Activated naive CD4-positive, alpha-beta T cell treated with anti-CD3 and anti-CD28 coated beads, Interleukin-2, amount 50 U/mL, for 72 hours (primary cell): ENCODE measurements around the gene CRELD2. TPM values are rescaled to one million over a fixed set of nuclear protein-coding genes. Genes with fewer than 3 reads are reported as not detected.

Experiments
- ATAC-seq, 2 donors: fragments of 150-1000 bp; cut with Tn5 transposase; 2 replicates each; pipeline ENCODE4 v1.10.0; 2021; ENCODE audit warnings: mild to moderate bottlenecking in 2 of 2, moderate library complexity in 2 of 2
- DNase-seq, 2 donors: peaks; one replicate each; pipeline ENCODE4 v3.0.0; 2021 to 2022; ENCODE audit warnings: low spot score in 2 of 2
- H3K27ac Mint-ChIP-seq, 2 donors: one replicate each; pipeline ENCODE4 v1.8.0; 2022; ENCODE audit warnings: mild to moderate bottlenecking in 2 of 2, mixed read lengths in 2 of 2
- H3K36me3 Mint-ChIP-seq, 2 donors: one replicate each; pipeline ENCODE4 v1.8.0; 2022; ENCODE audit warnings: mixed read lengths in 2 of 2
- H3K9me3 Mint-ChIP-seq, 2 donors: one replicate each; pipeline ENCODE4 v1.8.0; 2022; ENCODE audit warnings: mixed read lengths in 2 of 2
- total RNA-seq, 2 donors: library from RNA; stranded (reverse); gene quantifications; one replicate each; pipeline ENCODE4 v1.2.3, GENCODE V29; 2022

The CRELD2 gene
- total RNA-seq, 2 donors from 2014 or later: 19.1 to 31.0 TPM

DNA sequence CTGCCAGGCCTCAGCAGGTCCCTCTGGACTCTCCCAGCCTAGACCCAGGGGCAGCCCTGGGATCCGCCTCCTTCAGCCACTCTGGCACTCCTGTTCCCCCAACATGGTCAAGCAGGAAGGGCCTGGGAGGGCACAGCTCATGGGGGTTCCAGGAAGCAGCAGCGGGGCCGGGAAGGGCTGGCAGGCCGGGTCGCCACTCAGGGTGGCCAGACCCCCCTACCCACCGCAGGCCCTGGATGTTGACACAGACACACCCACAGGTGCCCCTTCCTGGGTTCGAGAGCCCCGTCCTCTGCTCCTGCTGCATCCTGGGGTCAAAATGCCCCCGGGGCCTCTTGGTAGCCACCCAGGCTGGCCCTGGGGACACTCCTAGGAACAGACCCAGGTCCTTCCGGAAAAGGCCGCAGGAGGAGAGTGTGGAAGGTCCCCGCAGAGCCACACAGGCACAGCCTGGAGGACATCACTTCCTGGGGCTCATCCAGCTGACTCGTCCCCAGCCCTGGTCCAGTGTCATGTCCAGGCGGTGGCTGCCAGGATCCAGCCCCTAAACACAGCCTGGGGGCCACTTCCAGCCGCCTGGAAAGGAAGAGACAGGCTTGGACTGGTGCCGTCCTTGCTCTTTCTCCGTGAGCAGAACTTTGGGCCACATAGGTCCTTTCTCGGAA, 35.4 kb downstream of the CRELD2 start:
- no peaks in the 10 kb centered on the region for H3K36me3 Mint-ChIP-seq
- H3K9me3 Mint-ChIP-seq: no peaks in the 10 kb centered on the region
- no peak overlapping the region for H3K27ac Mint-ChIP-seq
- ATAC-seq: no peak
- no peak for DNase-seq

- DNase-seq (no peak), ATAC-seq (no peak)
- H3K36me3 Mint-ChIP-seq: no peaks in the 10 kb centered on the region
- no peak overlapping the region for H3K27ac Mint-ChIP-seq
- no peaks in the 10 kb centered on the region for H3K9me3 Mint-ChIP-seq
These were observed 35.9 kb downstream of the CRELD2 start for GRCh38 chr22:49954354-49954753.

DNA sequence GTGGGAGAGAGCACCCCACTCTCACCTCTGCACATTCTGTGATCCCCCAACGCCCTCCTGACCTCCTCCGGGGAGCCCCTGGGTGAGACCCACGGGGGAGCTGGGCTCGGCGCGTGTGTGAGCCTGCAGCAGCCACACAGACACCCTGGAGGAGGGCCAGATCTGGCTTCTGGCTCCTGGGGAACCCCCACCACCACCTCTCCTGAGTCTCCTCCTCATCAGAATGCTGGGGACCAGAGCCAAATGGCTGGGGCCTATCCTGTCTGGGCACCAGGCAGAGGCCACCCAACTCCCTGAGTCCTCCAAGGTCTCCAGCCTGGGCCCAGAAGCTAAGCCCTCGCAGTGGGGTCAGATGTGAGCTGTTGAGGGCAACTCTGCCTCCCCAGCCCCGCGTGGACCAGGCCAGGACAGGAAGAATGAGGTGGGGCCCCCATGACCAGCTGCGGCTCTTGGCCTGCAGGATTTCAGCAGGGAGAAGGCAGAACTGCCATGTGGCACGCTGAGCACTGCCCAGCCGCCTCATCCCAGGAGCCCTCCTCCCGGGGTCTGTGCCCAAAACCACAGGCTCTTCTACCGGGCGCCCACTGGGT, 36.7 kb downstream of the CRELD2 start:
- Mint-ChIP-seq H3K36me3 (no peaks in the 10 kb centered on the region), H3K9me3 (no peaks in the 10 kb centered on the region), H3K27ac (no peak overlapping the region)
- DNase-seq: no peak
- ATAC-seq: no peak

- no peaks in the 10 kb centered on the region for H3K36me3 Mint-ChIP-seq
- peak overlapping the region in 1 of 2 donors; percentile 15 for H3K27ac Mint-ChIP-seq
- H3K9me3 Mint-ChIP-seq: no peaks in the 10 kb centered on the region
- ATAC-seq (no peak), DNase-seq (no peak)
These were observed 37.4 kb downstream of the CRELD2 start for GRCh38 chr22:49955581-49956417.

DNA sequence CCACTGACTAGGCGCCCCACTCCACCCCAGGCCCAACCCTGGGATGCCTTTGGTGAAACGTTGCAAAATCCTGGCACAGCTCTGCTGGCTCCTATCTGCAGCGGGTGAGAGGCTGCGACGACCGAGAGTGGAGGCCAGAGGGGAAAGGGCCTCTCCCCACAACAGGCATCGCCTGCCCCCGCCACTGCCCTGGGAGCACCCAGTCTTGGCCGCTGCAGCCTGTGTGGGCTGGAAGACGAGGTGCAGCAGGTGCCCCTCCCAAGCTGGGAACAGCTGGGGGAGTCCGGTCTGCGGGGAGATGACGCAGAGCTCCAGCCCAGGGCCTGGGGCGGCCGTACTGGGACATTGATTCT, 38.0 kb downstream of the CRELD2 start:
- DNase-seq (no peak), ATAC-seq (no peak)
- Mint-ChIP-seq H3K27ac (peak overlapping the region in 1 of 2 donors; percentile 15), H3K36me3 (peaks cover under 1 to 1% of the 10 kb centered on the region in 2 donors), H3K9me3 (no peaks in the 10 kb centered on the region)

DNA sequence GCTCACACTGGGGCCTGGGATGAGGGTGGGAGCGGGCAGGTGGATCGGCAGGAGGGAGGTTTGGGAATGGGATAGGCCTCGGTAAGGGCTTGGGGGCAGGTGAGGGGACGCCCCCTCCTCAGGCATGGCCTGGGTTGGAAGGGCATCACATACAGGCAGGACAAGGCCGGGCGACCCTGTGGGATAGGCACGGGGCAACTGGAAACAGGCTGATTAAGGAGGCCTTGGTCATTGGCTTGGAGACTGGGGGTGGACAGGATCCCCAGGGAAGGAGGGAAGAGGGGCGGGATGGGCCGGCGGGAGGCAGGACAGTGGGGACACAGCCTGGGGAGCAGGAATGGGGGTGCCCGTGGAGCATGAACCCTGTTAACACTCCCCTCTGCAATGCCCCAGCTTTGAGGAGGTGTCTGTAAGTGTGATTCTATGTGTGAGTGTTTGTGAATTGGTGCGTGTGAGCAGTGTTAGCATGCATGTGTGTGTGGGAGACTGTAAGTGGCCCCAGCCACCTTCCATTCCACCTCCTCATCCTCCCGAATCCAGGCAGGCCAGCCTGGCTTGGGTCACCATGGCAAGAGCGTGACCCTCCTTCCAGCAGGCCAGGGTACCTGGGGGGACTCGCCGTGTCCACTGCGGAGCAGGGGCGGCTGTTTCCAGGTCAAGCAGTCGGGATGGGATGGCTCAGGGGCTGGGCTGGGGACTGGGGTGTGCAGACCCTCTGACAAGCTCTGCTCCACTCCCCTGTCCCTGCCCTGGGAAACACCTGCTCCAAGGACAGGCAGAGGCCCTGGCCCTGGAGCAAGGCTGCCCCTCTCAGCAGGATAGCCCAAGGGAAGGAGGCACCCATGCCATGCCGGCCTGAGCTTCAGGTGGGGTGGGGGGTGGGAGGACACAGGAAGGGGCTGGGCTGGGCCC, 38.7 kb downstream of the CRELD2 start:
- H3K36me3 Mint-ChIP-seq: peaks cover 6 to 7% of the 10 kb centered on the region in 2 donors
- H3K27ac Mint-ChIP-seq: peak overlapping the region; percentile 15 to 40
- no peaks in the 10 kb centered on the region for H3K9me3 Mint-ChIP-seq
- no peak for DNase-seq
- no peak for ATAC-seq

GRCh38 chr22:49957826-49958365, 39.5 kb downstream of the CRELD2 start:
- Mint-ChIP-seq H3K9me3 (no peaks in the 10 kb centered on the region), H3K27ac (peak overlapping the region in 1 of 2 donors; percentile 95), H3K36me3 (peaks cover 7 to 12% of the 10 kb centered on the region in 2 donors)
- DNase-seq (no peak), ATAC-seq (no peak)

DNA sequence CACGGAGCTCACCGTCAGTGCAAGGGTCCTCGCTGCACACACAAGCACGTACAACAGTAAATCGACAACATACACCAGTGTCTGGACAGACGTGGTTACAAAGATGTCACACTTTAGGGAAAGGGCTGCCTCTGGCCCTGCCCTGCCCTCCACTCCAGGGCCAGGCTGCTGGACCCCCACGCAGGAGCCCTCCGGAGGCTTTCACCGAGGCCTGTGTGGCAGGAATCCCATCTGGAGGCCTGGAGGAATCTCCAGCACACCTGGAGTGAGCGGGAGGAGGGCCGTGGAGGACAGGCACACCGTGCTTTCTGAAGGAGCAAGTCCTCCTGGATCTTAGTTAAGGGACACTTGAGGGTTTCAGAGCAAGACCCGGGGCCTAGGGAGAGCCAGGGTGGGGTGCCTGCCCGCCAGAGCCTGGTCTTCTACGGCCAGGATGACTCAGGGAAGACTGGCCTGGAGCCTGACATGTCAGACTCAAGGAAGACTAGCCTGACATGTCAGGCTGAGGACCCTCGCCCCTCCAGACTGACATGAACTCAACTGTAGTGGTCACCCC, 40.0 kb downstream of the CRELD2 start:
- Mint-ChIP-seq H3K27ac (peak overlapping the region in 1 of 2 donors; percentile 95), H3K36me3 (peaks cover 12 to 18% of the 10 kb centered on the region in 2 donors), H3K9me3 (no peaks in the 10 kb centered on the region)
- no peak for DNase-seq
- no peak for ATAC-seq

- no peak for DNase-seq
- ATAC-seq: no peak
- no peaks in the 10 kb centered on the region for H3K9me3 Mint-ChIP-seq
- peaks cover 19 to 25% of the 10 kb centered on the region in 2 donors for H3K36me3 Mint-ChIP-seq
- peak overlapping the region; percentile 77 to 95 for H3K27ac Mint-ChIP-seq
These were observed 40.7 kb downstream of the CRELD2 start for GRCh38 chr22:49958931-49959781.

DNA sequence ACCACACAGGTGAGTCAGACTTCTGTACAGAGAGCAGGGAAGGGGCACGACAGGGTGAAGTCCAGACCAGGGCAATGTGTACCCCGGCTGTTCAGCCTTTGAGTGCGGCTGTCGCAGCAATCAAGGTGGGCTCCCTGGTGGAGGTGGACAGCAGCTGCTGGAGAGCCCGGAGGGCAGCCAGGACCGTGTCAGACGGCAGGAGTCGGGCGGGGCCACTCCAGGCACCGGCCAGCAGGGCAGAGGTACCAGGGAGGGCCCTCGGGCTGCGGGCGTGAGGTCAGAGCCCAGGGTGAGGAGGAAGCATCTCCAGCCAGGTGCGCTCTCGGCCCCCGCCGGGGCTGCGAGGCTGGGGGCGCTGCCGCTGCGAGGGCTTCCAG, 41.3 kb downstream of the CRELD2 start:
- ATAC-seq: peak in 1 of 2 donors; percentile 49
- peaks cover 19 to 25% of the 10 kb centered on the region in 2 donors for H3K36me3 Mint-ChIP-seq

DNA sequence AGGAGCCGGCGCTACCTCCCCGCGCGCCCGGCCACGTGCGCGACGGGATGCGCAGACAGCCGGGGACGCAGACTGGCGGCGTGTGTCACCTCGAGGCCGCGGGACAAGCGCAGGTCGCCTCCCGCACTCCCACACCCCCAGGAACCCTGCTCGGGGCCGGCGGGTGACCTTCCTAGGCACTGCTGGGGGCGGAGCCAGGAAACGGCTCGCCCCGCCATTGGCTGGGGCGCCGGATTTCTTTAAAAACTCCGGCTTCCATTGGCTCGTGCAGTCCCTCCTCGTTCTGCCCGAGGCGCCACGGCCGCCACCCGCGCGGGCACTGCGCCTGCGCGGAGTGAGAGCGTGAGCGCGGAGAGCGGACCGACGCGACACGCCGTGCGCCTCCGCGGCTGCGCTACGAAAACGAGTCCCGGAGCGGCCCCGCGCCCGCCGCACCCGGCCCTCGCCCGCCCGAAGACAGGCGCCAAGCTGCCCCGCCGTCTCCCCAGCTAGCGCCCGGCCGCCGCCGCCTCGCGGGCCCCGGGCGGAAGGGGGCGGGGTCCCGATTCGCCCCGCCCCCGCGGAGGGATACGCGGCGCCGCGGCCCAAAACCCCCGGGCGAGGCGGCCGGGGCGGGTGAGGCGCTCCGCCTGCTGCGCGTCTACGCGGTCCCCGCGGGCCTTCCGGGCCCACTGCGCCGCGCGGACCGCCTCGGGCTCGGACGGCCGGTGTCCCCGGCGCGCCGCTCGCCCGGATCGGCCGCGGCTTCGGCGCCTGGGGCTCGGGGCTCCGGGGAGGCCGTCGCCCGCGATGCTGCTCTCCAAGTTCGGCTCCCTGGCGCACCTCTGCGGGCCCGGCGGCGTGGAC, 41.9 kb downstream of the CRELD2 start, which contains the start of gene PIM3:
PIM3 (plus strand) TSS at position 614 of the 846 bp plus-strand sequence; CDS start at position 790, 176 bp downstream.
- Mint-ChIP-seq H3K36me3 (peaks cover 19 to 25% of the 10 kb centered on the region in 2 donors), H3K9me3 (no peaks in the 10 kb centered on the region), H3K27ac (peak within 1 kb of the TSS; percentile 93 to 97)
- peak; percentile 92 to 98 for DNase-seq
- ATAC-seq: peak; percentile 69 to 88

More for the DNA sequence above, 41.3 kb downstream of the CRELD2 start:
- DNase-seq: peak in 1 of 2 donors; percentile 82
- no peaks in the 10 kb centered on the region for H3K9me3 Mint-ChIP-seq
- peak overlapping the region; percentile 77 to 95 for H3K27ac Mint-ChIP-seq

DNA sequence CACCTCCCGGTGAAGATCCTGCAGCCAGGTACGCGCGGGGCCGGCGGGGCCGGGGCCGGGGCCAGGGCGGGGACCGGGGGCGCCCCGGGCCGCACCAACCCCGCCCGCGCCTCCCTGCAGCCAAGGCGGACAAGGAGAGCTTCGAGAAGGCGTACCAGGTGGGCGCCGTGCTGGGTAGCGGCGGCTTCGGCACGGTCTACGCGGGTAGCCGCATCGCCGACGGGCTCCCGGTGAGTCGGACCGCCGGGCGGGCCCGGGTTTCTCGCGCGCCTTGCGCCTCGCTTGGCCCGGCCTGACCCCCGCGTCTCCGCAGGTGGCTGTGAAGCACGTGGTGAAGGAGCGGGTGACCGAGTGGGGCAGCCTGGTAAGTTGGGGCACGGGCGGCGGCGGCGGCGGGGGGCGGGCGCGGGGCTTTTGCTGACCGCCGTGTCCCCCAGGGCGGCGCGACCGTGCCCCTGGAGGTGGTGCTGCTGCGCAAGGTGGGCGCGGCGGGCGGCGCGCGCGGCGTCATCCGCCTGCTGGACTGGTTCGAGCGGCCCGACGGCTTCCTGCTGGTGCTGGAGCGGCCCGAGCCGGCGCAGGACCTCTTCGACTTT, 42.7 kb downstream of the CRELD2 start:
- DNase-seq: peak in 1 of 2 donors; percentile 72

GRCh38 chr22:49961601-49962011, 43.2 kb downstream of the CRELD2 start:
- Mint-ChIP-seq H3K36me3 (peaks cover 19 to 25% of the 10 kb centered on the region in 2 donors), H3K9me3 (no peaks in the 10 kb centered on the region), H3K27ac (peak overlapping the region; percentile 93 to 97)
- ATAC-seq (peak in 1 of 2 donors; percentile 1), DNase-seq (no peak)

More for the DNA sequence above, 42.7 kb downstream of the CRELD2 start:
- H3K36me3 Mint-ChIP-seq: peaks cover 19 to 25% of the 10 kb centered on the region in 2 donors
- H3K27ac Mint-ChIP-seq: peak overlapping the region in 1 of 2 donors; percentile 97
- ATAC-seq: no peak
- no peaks in the 10 kb centered on the region for H3K9me3 Mint-ChIP-seq
